Activated CD4-positive, alpha-beta T cell treated with anti-CD3 and anti-CD28 coated beads, Interleukin-2, amount 50 U/mL, for 48 hours (primary cell): ENCODE measurements around the gene PABPC1L.

ENCODE experiments used
- DNase-seq, 2 experiments: peaks; one replicate each; pipeline ENCODE4 v3.0.0-alpha.2; 2020

PABPC1L gene

GRCh38 chr20:44970243-44970757, 60.4 kb downstream of the PABPC1L start:
- no peak for DNase-seq

GRCh38 chr20:44973053-44973452, 63.2 kb downstream of the PABPC1L start:
- no peak for DNase-seq

GRCh38 chr20:44976698-44977097, 66.8 kb downstream of the PABPC1L start:
- DNase-seq, result no peak

- peak in 1 of 2 experiments; percentile 53 for DNase-seq
Measured at GRCh38 chr20:44979090-44979621, 69.3 kb downstream of the PABPC1L start.

GRCh38 chr20:44981736-44982406, 72.0 kb downstream of the PABPC1L start:
- no peak for DNase-seq

GRCh38 chr20:44983093-44983674, 73.3 kb downstream of the PABPC1L start:
- DNase-seq, result no peak

GRCh38 chr20:44988631-44989171, 78.8 kb downstream of the PABPC1L start:
- no peak for DNase-seq
